ENCODE results near the gene ABCG1. TPM values are rescaled to one million over a fixed set of nuclear protein-coding genes. Genes with fewer than 3 reads are reported as not detected.

Gene ABCG1
- total RNA-seq, 4 donors from 2014 or later = 3.4 to 43.3 (median 10.3) TPM

GRCh38 chr21:42277593-42277992 is 58.7 kb downstream of the ABCG1 start:
- no peak for ATAC-seq

DNA sequence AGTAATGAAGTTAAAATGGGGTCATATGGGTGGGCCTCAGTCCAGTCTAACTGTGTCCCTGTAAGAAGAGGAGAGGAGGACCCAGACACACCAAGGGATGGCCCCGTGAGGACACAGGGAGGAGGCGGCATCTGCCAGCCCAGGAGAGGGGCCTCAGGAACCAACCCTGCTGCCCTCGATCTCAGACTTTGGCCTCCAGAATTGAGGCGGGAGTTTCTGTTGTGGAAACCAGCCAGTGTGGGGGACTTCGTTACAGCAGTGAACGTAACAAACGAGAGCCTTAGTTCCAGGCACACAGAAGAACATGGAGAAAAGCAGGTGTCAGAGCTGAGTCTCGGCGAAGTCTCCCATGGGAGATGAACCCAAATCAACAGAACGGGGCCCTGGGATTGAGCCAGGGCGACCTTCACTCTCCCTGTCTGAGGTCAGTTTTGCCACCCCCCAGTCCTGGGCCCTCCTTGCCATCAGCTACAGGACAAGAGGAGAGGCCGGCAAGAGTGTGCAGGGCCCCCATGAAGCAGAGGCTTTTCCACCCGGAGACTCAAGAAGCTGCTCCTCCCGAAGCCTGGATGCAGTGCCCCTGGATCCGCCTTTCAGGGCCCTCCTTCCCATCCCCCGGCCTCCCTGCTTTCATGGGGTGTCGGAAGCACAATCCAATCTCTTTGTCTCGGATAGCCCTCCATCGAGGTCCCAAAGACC is 59.7 kb downstream of the ABCG1 start:
- DNase-seq (no peak), ATAC-seq (no peak)
- Histone ChIP-seq H3K36me3 (peaks cover 0 to 39% of the 10 kb centered on the region in 2 donors), H3K9me3 (no peaks in the 10 kb centered on the region), H3K4me1 (no peaks in the 10 kb centered on the region), H3K27ac (no peak overlapping the region), H3K27me3 (no peaks in the 10 kb centered on the region), H3K4me3 (no peak overlapping the region)
- TF ChIP-seq POLR2A (IDR thresholded peaks at IDR 0.05) = no peak
- TF ChIP-seq, protein P1, sequence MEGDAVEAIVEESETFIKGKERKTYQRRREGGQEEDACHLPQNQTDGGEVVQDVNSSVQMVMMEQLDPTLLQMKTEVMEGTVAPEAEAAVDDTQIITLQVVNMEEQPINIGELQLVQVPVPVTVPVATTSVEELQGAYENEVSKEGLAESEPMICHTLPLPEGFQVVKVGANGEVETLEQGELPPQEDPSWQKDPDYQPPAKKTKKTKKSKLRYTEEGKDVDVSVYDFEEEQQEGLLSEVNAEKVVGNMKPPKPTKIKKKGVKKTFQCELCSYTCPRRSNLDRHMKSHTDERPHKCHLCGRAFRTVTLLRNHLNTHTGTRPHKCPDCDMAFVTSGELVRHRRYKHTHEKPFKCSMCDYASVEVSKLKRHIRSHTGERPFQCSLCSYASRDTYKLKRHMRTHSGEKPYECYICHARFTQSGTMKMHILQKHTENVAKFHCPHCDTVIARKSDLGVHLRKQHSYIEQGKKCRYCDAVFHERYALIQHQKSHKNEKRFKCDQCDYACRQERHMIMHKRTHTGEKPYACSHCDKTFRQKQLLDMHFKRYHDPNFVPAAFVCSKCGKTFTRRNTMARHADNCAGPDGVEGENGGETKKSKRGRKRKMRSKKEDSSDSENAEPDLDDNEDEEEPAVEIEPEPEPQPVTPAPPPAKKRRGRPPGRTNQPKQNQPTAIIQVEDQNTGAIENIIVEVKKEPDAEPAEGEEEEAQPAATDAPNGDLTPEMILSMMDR (IDR thresholded peaks at IDR 0.05 in 4 of 5, conservative IDR thresholded peaks at IDR 0.05 in 1 of 5) = no peak
- intact Hi-C loops (cut with DNase I; ENCODE audit: low total_unique reads) = no loop called here
- in situ Hi-C loops (cut with MboI; ENCODE audit: low sequenced_read_pairs in 4 of 4) = loop anchor here in 1 of 4 donors (10.0 kb wide), 1 partner anchor 134 kb away; no protein-coding TSS in a partner anchor

More at GRCh38 chr21:42277593-42277992, 58.7 kb downstream of the ABCG1 start:
- H3K27me3 ChIP-seq = no peaks in the 10 kb centered on the region
- TF ChIP-seq, protein P1 (IDR thresholded peaks at IDR 0.05 in 4 of 5, conservative IDR thresholded peaks at IDR 0.05 in 1 of 5) = no peak
- TF ChIP-seq POLR2A (IDR thresholded peaks at IDR 0.05) = no peak
- no peak for DNase-seq
- H3K36me3 ChIP-seq = peaks cover 0 to 41% of the 10 kb centered on the region in 2 donors
- no peak overlapping the region for H3K4me3 ChIP-seq
- H3K27ac ChIP-seq = no peak overlapping the region
- no peaks in the 10 kb centered on the region for H3K4me1 ChIP-seq
- H3K9me3 ChIP-seq = no peaks in the 10 kb centered on the region
- intact Hi-C loops (cut with DNase I; ENCODE audit: low total_unique reads) = no loop called here
- in situ Hi-C loops (cut with MboI; ENCODE audit: low sequenced_read_pairs in 4 of 4) = loop anchor here in 1 of 4 donors (10.0 kb wide), 1 partner anchor 133 kb away; no protein-coding TSS in a partner anchor

DNA sequence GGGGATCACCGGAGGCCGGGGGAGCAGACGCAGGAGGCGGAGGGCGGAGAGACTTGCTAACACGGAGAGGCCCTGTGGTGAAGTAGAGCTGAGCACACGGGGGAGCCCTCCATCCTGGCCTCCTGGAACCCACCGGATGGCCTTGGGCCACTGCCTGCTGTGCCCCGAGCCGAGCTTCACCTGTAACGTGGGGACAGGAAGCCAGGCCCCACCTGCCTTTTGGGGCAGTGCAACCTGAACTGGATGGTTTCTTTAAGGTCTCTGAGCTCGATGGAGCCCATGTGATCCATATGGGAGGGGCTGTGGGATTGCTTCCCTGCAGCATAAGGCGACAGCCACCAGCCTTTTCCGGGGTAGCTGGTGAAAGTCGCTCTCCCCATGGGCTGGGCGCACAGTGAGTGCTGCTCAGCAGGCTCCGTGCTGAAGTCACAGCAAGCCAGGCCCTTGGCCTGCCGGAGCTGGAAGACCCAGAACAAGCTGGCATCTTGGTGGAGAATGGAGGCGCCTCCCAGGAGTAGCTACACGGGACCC is 60.5 kb downstream of the ABCG1 start:
- DNase-seq (no peak), ATAC-seq (no peak)
- intact Hi-C loops (cut with DNase I; ENCODE audit: low total_unique reads) = no loop called here
- H3K36me3 ChIP-seq = peaks cover 0 to 38% of the 10 kb centered on the region in 2 donors
- TF ChIP-seq, protein P1 (IDR thresholded peaks at IDR 0.05 in 4 of 5, conservative IDR thresholded peaks at IDR 0.05 in 1 of 5) = no peak
- TF ChIP-seq POLR2A (IDR thresholded peaks at IDR 0.05) = no peak
- H3K9me3 ChIP-seq = no peaks in the 10 kb centered on the region
- H3K4me1 ChIP-seq = no peaks in the 10 kb centered on the region
- no peak overlapping the region for H3K4me3 ChIP-seq
- in situ Hi-C loops (cut with MboI; ENCODE audit: low sequenced_read_pairs in 4 of 4) = loop anchor here in 1 of 4 donors (10.0 kb wide), 1 partner anchor 135 kb away; no protein-coding TSS in a partner anchor
- no peaks in the 10 kb centered on the region for H3K27me3 ChIP-seq
- no peak overlapping the region for H3K27ac ChIP-seq

- TF ChIP-seq, protein P1 (IDR thresholded peaks at IDR 0.05 in 4 of 5, conservative IDR thresholded peaks at IDR 0.05 in 1 of 5) = no peak
- TF ChIP-seq POLR2A (IDR thresholded peaks at IDR 0.05) = no peak
- DNase-seq = no peak
- in situ Hi-C loops (cut with MboI; ENCODE audit: low sequenced_read_pairs in 4 of 4) = loop anchor here in 1 of 4 donors (10.0 kb wide), 1 partner anchor 135 kb away; no protein-coding TSS in a partner anchor
Measured at GRCh38 chr21:42279888-42280287, 60.9 kb downstream of the ABCG1 start.

More at GRCh38 chr21:42279888-42280287, 60.9 kb downstream of the ABCG1 start:
- intact Hi-C loops (cut with DNase I; ENCODE audit: low total_unique reads) = no loop called here
- H3K36me3 ChIP-seq = peaks cover 0 to 39% of the 10 kb centered on the region in 2 donors
- ATAC-seq = no peak
- H3K27me3 ChIP-seq = no peaks in the 10 kb centered on the region
- no peak overlapping the region for H3K27ac ChIP-seq
- H3K4me1 ChIP-seq = no peaks in the 10 kb centered on the region
- no peak overlapping the region for H3K4me3 ChIP-seq
- H3K9me3 ChIP-seq = no peaks in the 10 kb centered on the region
